ENCODE measurements around the gene ACAD9.
"Not testable (repeated sequence)": the region's sequence is repeated elsewhere in the genome, so short reads cannot be mapped to it uniquely, and the experiment has no call there.

ACAD9 gene

GRCh38 chr3:128879125-128879969 lies at the start of gene ACAD9:
Gene ACAD9 (plus strand): TSS chr3:128879620. CDS start chr3:128879692, 72 bp downstream.
- peak; percentile 95 for DNase-seq (ENCODE audit: low read depth in 2 of 2, low spot score in 1 of 2)

GRCh38 chr3:128829925-128830625 lies 49.3 kb upstream of the ACAD9 start:
- not testable (repeated sequence) for DNase-seq (ENCODE audit: low read depth in 2 of 2, low spot score in 1 of 2)

GRCh38 chr3:128830762-128831161 lies 48.7 kb upstream of the ACAD9 start:
- DNase-seq (ENCODE audit: low read depth in 2 of 2, low spot score in 1 of 2): not testable (repeated sequence)

- DNase-seq (ENCODE audit: low read depth in 2 of 2, low spot score in 1 of 2): not testable (repeated sequence)
These were observed 46.4 kb upstream of the ACAD9 start for GRCh38 chr3:128832979-128833378.

DNA sequence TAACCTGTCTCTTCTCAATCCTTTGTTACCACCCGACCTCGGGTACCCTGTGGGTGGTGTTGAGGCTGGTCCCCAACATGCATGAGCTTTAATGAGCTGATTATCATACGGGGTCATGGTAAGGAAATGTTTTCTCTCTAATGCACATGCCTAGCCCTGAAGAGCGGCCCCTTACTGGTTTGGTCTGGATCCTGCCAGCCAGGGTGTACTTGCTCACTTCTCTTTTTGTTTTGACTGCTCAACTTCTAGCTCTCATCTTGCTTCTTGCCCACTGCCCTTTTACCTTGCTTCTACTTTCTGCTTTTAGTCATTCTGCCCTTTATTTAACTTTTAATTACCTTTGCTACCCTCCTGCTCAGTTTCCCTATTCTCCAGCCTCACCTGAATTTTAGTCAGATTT lies 44.3 kb upstream of the ACAD9 start:
- no peak for DNase-seq (ENCODE audit: low read depth in 2 of 2, low spot score in 1 of 2)

GRCh38 chr3:128841926-128842920 lies 37.2 kb upstream of the ACAD9 start:
- no peak for DNase-seq (ENCODE audit: low read depth in 2 of 2, low spot score in 1 of 2)

DNA sequence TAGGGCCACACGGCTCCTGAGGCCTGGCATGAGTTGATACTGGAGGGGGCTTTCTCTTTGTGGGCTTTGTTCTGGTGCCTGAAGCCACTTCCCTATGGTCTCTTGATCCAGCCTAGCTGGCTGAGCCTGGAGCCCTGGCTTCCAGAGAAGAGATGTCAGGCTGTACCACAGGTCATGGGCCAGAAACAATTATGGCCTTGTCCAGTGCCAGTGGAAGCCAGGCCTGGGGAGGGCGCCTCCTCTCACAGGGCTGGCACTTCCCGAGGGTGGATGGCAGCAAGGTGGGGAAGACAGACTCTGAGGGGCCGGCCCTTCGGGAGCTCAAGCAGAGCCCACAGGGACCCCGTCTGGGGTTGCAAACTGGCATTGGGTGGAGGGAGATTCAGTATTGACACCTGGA lies 34.9 kb upstream of the ACAD9 start:
- no peak for DNase-seq (ENCODE audit: low read depth in 2 of 2, low spot score in 1 of 2)

DNA sequence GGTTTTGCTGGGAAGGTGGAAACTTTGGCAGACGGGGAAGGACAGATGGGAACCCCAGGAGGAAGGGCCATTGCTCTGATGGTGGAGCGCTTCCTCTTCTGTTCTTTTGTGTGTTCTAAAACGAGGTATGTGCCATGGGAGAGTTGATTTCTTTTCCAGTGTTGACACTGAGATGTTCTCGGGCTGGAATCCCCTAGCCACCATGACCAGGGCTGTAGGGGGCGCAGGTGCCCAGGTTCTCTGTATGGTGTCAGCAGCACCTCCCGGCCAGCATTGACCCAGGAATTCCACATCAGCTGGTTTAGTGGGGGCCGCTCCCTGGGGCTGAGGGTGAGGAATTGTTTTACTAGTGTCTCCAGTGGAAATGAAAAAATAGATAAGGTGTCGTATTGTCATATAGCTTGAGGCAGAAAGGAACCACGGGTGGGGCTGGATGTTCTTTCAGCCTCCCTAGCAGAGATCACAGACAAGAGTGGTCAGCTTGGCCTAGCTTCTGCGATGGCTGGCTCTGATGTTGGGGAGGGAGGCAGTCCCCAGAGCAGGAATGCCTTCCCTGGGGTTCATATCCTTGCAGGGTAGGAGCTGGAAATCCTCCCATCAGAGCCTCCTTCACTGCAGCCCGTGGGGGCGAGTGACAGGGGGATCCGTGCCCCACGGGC lies 34.2 kb upstream of the ACAD9 start:
- no peak for DNase-seq (ENCODE audit: low read depth in 2 of 2, low spot score in 1 of 2)

DNA sequence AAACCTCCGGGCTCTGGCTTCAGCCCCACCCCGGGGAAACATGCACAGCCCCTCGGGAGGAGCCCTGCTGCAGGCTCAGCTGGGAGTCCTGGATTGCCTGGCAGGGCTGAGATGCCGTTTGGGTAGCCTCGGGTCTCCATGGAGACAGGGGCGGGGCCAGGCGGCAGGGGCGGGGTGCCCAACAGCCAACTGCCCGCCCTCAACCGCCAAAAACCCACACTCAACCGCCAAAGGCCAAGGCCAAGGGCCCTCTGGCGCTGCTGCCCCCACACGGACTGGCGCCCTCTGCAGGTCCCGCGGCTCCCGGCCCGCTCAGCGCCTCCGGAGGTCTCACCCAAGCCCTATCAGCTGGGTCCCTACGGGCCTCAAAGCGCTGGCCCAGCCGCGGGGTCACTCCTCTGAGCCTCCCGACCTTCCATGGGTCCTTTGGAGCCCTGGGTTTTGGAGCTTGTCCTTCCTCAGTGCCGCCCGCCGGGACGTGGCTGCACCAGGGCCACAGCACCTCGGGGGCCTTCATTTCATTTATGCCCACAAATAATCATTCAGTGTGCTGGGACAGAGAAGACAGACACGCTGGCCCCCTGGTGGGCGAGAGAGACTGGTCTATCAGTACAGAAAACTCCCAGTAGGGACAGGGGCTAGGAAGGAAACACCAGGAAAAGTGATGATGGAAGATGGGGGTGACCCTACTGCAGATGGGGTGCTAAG lies 33.5 kb upstream of the ACAD9 start:
- DNase-seq (ENCODE audit: low read depth in 2 of 2, low spot score in 1 of 2): peak; percentile 53 to 62

DNA sequence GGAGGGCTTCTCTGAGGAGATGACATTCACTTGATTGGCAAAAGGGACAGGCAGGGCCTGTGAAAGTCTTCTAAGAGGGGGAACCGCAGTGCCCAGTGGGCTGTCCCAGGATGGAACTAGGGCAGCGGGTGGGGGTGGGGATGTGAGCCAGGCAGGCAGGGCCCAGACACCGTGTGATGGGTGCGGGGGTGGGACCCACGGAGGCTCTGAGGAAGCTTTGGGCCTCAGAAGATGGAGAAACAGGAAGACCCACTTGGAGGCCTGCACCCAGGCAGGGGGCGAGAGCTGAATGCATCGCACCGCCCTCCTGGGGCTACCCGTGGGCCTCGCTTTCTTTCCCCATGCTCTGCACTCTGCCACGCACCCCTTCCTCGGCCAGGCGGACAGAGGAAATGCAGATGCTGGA lies 32.9 kb upstream of the ACAD9 start:
- no peak for DNase-seq (ENCODE audit: low read depth in 2 of 2, low spot score in 1 of 2)

GRCh38 chr3:128847666-128848370 lies 31.6 kb upstream of the ACAD9 start:
- no peak for DNase-seq (ENCODE audit: low read depth in 2 of 2, low spot score in 1 of 2)

DNA sequence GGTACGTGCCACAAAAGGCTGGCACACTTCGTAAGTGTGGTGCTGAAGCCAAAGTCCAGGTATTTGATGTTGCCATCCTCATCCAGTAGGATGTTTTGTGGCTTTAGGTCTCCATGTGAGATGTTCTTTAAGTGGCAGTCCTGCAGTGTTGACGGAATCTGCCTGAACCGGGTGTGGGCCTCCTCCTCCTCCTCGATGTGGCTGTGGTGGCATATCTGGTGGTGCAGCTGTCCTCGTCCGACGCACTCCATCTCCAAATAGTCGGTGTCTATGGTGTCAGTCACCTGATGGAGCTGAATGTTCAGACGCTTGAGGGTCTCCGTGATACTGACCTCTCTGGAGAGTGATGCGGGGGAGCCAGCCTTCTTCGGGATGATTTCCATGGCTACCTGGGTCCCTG lies 30.5 kb upstream of the ACAD9 start:
- DNase-seq (ENCODE audit: low read depth in 2 of 2, low spot score in 1 of 2): no peak

GRCh38 chr3:128849911-128850455 lies 29.4 kb upstream of the ACAD9 start:
- no peak for DNase-seq (ENCODE audit: low read depth in 2 of 2, low spot score in 1 of 2)

DNA sequence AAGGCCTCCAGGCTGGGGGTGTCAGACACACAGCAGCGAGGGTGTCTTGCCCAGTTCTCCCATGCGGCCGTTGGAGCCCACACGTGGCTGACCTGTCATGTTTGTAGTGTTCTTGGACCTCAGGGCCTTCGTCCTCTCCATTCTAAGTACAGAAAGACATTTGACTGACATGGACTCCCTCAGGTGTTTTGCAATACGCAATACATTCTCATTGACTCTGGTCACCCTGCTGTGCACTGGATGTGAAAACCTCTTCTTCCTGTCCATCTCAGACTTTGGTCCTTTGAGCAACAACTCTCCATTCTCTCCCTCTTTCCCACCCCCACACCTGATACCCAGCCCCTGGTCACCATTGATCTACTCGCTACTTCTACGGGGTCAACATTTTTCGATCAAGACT lies 28.9 kb upstream of the ACAD9 start:
- no peak for DNase-seq (ENCODE audit: low read depth in 2 of 2, low spot score in 1 of 2)

DNA sequence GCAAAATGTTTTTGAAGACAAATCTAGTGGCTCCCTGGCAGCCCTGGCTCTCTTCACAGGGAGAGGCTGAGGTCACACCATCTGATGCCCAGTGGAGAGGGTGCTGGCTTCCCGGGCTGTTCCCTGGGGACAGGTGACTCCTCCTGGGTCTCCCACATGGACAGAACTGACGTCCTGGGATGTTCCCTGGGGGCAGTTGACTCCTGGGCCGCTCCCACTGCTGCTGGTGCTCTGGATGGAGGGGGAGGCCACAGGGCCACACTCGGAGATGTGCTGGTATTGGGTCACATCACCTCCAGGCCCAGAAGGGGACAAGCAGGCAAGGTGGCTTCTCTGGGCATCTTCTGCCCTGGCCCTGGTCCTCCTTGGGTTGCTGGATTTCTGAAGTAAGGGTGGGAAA lies 27.8 kb upstream of the ACAD9 start:
- DNase-seq (ENCODE audit: low read depth in 2 of 2, low spot score in 1 of 2): no peak

GRCh38 chr3:128853826-128854225 lies 25.6 kb upstream of the ACAD9 start:
- DNase-seq (ENCODE audit: low read depth in 2 of 2, low spot score in 1 of 2): no peak

DNA sequence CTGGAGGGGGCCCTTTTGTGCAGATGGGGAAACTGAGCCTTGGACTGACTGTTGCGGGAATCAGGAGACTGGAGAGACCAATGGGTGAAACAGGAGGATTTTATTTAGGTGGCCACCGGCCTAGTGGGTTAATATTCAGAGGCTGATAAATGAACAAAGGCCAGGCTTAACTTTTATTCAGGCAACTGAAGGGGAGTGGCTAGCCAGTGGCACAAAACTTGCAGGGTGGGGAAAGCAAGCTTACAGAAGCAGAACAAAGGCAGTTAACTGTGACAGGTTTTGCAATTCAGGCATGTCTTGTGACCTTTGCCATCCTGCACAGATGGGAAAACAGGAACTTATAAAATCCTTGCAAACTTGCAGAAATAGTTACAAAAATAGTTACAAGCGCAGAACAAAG lies 24.9 kb upstream of the ACAD9 start:
- DNase-seq (ENCODE audit: low read depth in 2 of 2, low spot score in 1 of 2): no peak

DNA sequence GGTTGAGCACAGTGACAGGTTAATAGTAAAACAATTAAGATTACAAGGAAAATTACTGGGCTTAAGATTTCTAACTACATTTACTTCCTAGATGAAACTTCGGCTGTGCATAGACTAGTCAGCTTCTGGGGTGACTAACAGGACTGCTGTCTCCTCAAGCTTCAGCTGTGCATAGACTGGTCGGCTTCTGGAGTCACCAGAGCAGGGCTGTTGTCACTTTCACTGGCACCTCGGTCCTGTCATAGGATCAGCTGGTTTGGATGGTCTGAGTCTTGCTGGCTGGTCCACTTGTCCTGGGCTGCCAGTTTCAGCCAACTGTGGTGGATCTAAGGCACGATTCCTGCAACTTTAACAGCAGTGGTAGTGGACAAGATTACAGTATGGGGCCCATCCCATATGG lies 23.9 kb upstream of the ACAD9 start:
- no peak for DNase-seq (ENCODE audit: low read depth in 2 of 2, low spot score in 1 of 2)

- DNase-seq (ENCODE audit: low read depth in 2 of 2, low spot score in 1 of 2): no peak
These were observed 21.3 kb upstream of the ACAD9 start for GRCh38 chr3:128858167-128858566.
